Glutamatergic neuron (in vitro differentiated cells): ENCODE measurements around the gene FHIT. TPM values are rescaled to one million over a fixed set of nuclear protein-coding genes. Genes with fewer than 3 reads are reported as not detected.
"Not testable (repeated sequence)": the region's sequence is repeated elsewhere in the genome, so short reads cannot be mapped to it uniquely, and the experiment has no call there.

Experiments
- DNase-seq: peaks from one replicate; pipeline ENCODE4 v3.0.0; 2022
- H3K27ac Mint-ChIP-seq: one replicate; pipeline ENCODE4 v1.8.0; 2020; ENCODE audit warnings: mild to moderate bottlenecking, mixed read lengths, inconsistent platforms; ENCODE audit not compliant: unreplicated experiment
- H3K27me3 Mint-ChIP-seq: one replicate; pipeline ENCODE4 v1.8.0; 2020; ENCODE audit warnings: mild to moderate bottlenecking, moderate library complexity, mixed read lengths, inconsistent platforms; ENCODE audit not compliant: unreplicated experiment
- H3K36me3 Mint-ChIP-seq: one replicate; pipeline ENCODE4 v1.8.0; 2020; ENCODE audit warnings: mild to moderate bottlenecking, mixed read lengths, inconsistent platforms; ENCODE audit not compliant: unreplicated experiment
- H3K4me1 Mint-ChIP-seq: one replicate; pipeline ENCODE4 v1.8.0; 2020; ENCODE audit warnings: mild to moderate bottlenecking, low read depth, mixed read lengths, inconsistent platforms; ENCODE audit not compliant: unreplicated experiment
- H3K4me3 Mint-ChIP-seq: one replicate; pipeline ENCODE4 v1.8.0; 2020; ENCODE audit warnings: mild to moderate bottlenecking, mixed read lengths, inconsistent platforms; ENCODE audit not compliant: unreplicated experiment
- H3K9me3 Mint-ChIP-seq: one replicate; pipeline ENCODE4 v1.8.0; 2020; ENCODE audit warnings: mild to moderate bottlenecking, moderate library complexity, mixed read lengths, inconsistent platforms; ENCODE audit not compliant: unreplicated experiment
- CTCF ChIP-seq: fragments of 200-600 bp; sonication (generic); IDR thresholded peaks from one replicate; pipeline ENCODE4 v1.5.0; 2021; ENCODE audit not compliant: partially characterized antibody, unreplicated experiment
- total RNA-seq: library from RNA; stranded (reverse); fragmentation: NEBNext Ultra II Directional; extraction: Animal tissue kit (Norgen Biotek cat#: 25700); gene quantifications from one replicate; pipeline ENCODE4 v1.2.1, GENCODE V29; 2021; ENCODE audit not compliant: unreplicated experiment

The FHIT gene
- total RNA-seq, 1 donor from 2014 or later = 15.2 TPM

DNA sequence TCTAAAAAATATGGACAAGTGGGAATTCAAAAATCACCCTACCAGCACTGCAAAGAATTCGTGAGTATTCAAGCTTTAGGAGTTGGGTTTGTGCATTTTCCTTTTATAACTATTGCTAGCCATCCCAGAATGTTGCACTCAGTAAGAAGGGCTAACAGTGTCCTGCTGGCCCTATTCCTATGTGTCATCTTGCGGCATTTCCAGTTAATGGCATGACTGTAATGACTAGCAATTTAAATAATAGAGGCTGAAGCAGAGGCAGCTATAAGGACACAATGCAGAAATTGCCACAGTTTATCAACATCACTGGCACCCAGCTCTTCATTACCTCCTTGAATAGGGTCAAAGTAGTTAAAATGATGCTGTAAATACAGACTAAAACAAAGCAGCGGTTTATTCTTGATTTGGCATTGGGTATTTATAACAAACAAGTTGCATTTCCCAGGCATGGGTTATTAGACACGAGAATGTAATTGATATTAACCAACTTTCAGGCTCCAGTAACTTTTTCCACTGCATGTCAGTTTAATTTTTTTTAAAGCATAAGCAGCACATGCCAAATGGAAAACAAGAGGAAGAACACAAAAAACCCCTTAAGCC lies 177.6 kb downstream of the FHIT start:
- Mint-ChIP-seq H3K9me3 (peaks cover 1% of the 10 kb centered on the region), H3K27ac (no peak overlapping the region), H3K4me1 (no peaks in the 10 kb centered on the region), H3K36me3 (no peaks in the 10 kb centered on the region), H3K4me3 (no peak overlapping the region), H3K27me3 (no peaks in the 10 kb centered on the region)
- DNase-seq = no peak
- no peak for TF ChIP-seq CTCF

DNA sequence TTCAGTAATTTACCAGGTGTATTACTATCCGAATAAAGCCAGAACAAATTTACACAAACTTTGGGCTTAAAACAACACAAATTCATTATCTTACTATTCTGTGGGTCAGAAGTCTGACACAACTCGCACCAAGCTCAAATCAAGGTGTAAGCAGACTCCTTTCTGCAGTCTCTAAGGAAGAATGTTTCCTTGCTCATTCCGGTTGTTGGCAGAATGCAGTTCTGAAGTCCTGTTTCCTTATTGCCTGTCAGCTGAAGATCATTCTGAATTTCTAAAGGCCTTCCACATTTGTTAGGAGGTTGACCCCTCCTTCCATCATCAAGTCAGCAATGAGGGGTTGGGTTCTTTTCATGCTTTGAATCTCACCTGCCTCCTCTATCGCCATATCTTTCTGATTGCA lies 183.2 kb downstream of the FHIT start:
- Mint-ChIP-seq H3K4me1 (no peaks in the 10 kb centered on the region), H3K36me3 (no peaks in the 10 kb centered on the region), H3K9me3 (peaks cover 1% of the 10 kb centered on the region), H3K4me3 (no peak overlapping the region), H3K27ac (no peak overlapping the region), H3K27me3 (no peaks in the 10 kb centered on the region)
- no peak for DNase-seq
- no peak for TF ChIP-seq CTCF

DNA sequence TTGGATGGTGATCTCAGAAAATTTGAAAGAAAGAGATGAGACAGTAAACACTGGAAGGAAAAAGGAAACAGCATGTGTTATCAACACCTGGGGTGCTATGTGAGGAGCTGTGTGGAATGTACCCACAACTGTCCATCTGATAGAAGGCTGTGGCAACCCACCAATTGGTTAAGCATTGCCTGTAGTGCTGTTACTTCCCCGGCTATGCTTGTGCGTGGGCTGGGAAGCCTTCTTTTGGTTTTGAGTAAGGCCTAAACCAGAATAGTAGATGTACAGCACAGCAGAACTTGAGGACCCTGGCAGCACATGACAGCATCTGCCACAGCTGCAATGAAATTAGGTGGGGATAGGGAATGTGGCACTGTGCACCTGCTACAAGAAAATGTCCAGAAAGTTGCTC lies 184.5 kb downstream of the FHIT start:
- Mint-ChIP-seq H3K27me3 (no peaks in the 10 kb centered on the region), H3K4me1 (no peaks in the 10 kb centered on the region)

GRCh38 chr3:61066222-61066621 lies 185.0 kb downstream of the FHIT start:
- H3K36me3 Mint-ChIP-seq, DNase-seq, H3K27me3 Mint-ChIP-seq, H3K4me1 Mint-ChIP-seq, H3K27ac Mint-ChIP-seq, H3K4me3 Mint-ChIP-seq, H3K9me3 Mint-ChIP-seq: not testable (repeated sequence)

More for the DNA sequence above, 184.5 kb downstream of the FHIT start:
- Mint-ChIP-seq H3K27ac (no peak overlapping the region), H3K36me3 (no peaks in the 10 kb centered on the region), H3K4me3 (no peak overlapping the region), H3K9me3 (peaks cover 1% of the 10 kb centered on the region)
- no peak for TF ChIP-seq CTCF
- DNase-seq = no peak

GRCh38 chr3:61065451-61066011 lies 185.7 kb downstream of the FHIT start:
- H3K4me1 Mint-ChIP-seq = peaks cover 9% of the 10 kb centered on the region
- H3K36me3 Mint-ChIP-seq = no peaks in the 10 kb centered on the region
- DNase-seq = no peak
- TF ChIP-seq CTCF = no peak
- no peaks in the 10 kb centered on the region for H3K27me3 Mint-ChIP-seq
- H3K9me3 Mint-ChIP-seq = peaks cover 2% of the 10 kb centered on the region
- no peak overlapping the region for H3K4me3 Mint-ChIP-seq
- H3K27ac Mint-ChIP-seq = no peak overlapping the region
